ENCODE measurements around the gene PDGFC. TPM values are rescaled to one million over a fixed set of nuclear protein-coding genes. Genes with fewer than 3 reads are reported as not detected.

The PDGFC gene
- total and polyA plus RNA-seq, 2 of the 8 experiments (the other 6 are each of a cell fraction or from before 2014, with no cell fraction given): 0.65 to 2.7 TPM

- WGBS, 2 experiments (ENCODE audit: extremely low coverage in 1 of 2, insufficient coverage in 1 of 2, insufficient read length in 1 of 2, insufficient replicate concordance in 2 of 2, low coverage in 1 of 2, low lambda C conversion rate in 2 of 2, missing lambda C conversion rate in 1 of 2): 87% methylated on average over 1 of the region's 1 CpG; no CpG with 5 or more reads in 1 of the 2 experiments
- ChIA-PET POLR2A (ENCODE audit: partially characterized antibody) (no interaction called here), CTCF (ENCODE audit: partially characterized antibody) (interaction anchor here (2.0 kb wide), 1 partner anchor 9 kb away, joined by 8 read pairs; no protein-coding TSS in a partner anchor)
- no peak overlapping the region for H3K14ac ChIP-seq (ENCODE audit: insufficient read length)
- no peaks in the 10 kb centered on the region for H3K9me3 ChIP-seq (ENCODE audit: insufficient read depth in 2 of 2, low read depth in 1 of 2, low read length in 1 of 2)
- no peak overlapping the region for H3K4ac ChIP-seq (replicated peaks; ENCODE audit: insufficient read length, low read depth, low read length)
- H2BK5ac ChIP-seq (ENCODE audit: low read depth, low read length): no peak overlapping the region
- no peak for DNase-seq (ENCODE audit: low read depth in 1 of 2, low spot score in 2 of 2)
- H2BK15ac ChIP-seq (ENCODE audit: low read length): no peak overlapping the region
- H3K18ac ChIP-seq (ENCODE audit: extremely low read depth, low read length): no peak overlapping the region
- no peaks in the 10 kb centered on the region for H3K36me3 ChIP-seq (ENCODE audit: control insufficient read depth in 2 of 4, insufficient read depth in 4 of 4, low read length in 3 of 4)
- H3K56ac ChIP-seq (replicated peaks; ENCODE audit: insufficient read length, low read depth, low read length): no peak overlapping the region
- no peak overlapping the region for H2BK12ac ChIP-seq (ENCODE audit: low read depth, low read length)
- no peak overlapping the region for H3K9ac ChIP-seq (replicated peaks in 1 of 4; ENCODE audit: extremely low read depth in 1 of 4, low read depth in 3 of 4, low read length in 3 of 4)
- H3K27ac ChIP-seq (ENCODE audit: low read depth, low read length): no peak overlapping the region
- no peaks in the 10 kb centered on the region for H4K20me1 ChIP-seq (replicated peaks in 1 of 2; ENCODE audit: control insufficient read depth in 1 of 2, insufficient read depth in 2 of 2, low read length in 2 of 2)
- H3K4me3 ChIP-seq (ENCODE audit: extremely low read depth in 1 of 4, insufficient read depth in 2 of 4, low read depth in 3 of 4, low read length in 4 of 4): no peak overlapping the region
- FAIRE-seq: peak; percentile 24
- peaks cover 0 to 4% (median 0%) of the 10 kb centered on the region in 4 experiments; a peak in 2 of 7 replicates for H3K4me1 ChIP-seq (replicated peaks in 1 of 4; ENCODE audit: control insufficient read depth in 3 of 4, insufficient read depth in 4 of 4, low read length in 3 of 4)
- H2BK20ac ChIP-seq (ENCODE audit: low read length): no peak overlapping the region
- H3K27me3 ChIP-seq (replicated peaks in 1 of 4; ENCODE audit: control insufficient read depth in 3 of 4, extremely low read depth in 1 of 4, insufficient read depth in 3 of 4, low read length in 3 of 4): peaks cover 0 to 1% (median 0%) of the 10 kb centered on the region in 4 experiments; a peak in 1 of 7 replicates
- H3K23ac ChIP-seq (ENCODE audit: insufficient read length): no peak overlapping the region
- H4K5ac ChIP-seq (ENCODE audit: insufficient read length, low read depth, low read length): no peak overlapping the region
- H2BK120ac ChIP-seq (replicated peaks; ENCODE audit: low read depth, low read length): no peak overlapping the region
- H3K23me2 ChIP-seq (ENCODE audit: low read depth, low read length): no peaks in the 10 kb centered on the region
- H3K79me1 ChIP-seq (ENCODE audit: low read depth, low read length): no peaks in the 10 kb centered on the region
- H3K4me2 ChIP-seq (ENCODE audit: insufficient read depth in 1 of 2, low read depth in 2 of 2, low read length in 2 of 2): no peak overlapping the region
- no peak overlapping the region for H4K8ac ChIP-seq (ENCODE audit: extremely low read depth, insufficient read depth, low read length)
- H3K79me2 ChIP-seq (ENCODE audit: control insufficient read depth in 1 of 2, insufficient read depth in 2 of 2, low read length in 2 of 2): no peaks in the 10 kb centered on the region
- H2AFZ ChIP-seq (ENCODE audit: low read length): no peak overlapping the region
- no peak overlapping the region for H2AK5ac ChIP-seq (ENCODE audit: low read depth, low read length)
- no peak overlapping the region for H4K91ac ChIP-seq (replicated peaks; ENCODE audit: insufficient read length, low read length)
- TF ChIP-seq TAF1 (IDR thresholded peaks at IDR 0.05; ENCODE audit: low read depth, low read length) (no peak), TBP (IDR thresholded peaks at IDR 0.05; ENCODE audit: low read depth, low read length) (no peak), BCL11A (IDR thresholded peaks at IDR 0.05; ENCODE audit: low read depth in 2 of 2, low read length in 2 of 2) (no peak), SIX5 (IDR thresholded peaks at IDR 0.05; ENCODE audit: low read depth, low read length) (no peak), YY1 (IDR thresholded peaks at IDR 0.05; ENCODE audit: low read depth, low read length) (no peak), ASH2L (IDR thresholded peaks at IDR 0.05; ENCODE audit: low read length) (no peak), RAD21 (IDR thresholded peaks at IDR 0.05 in 1 of 2, conservative IDR thresholded peaks at IDR 0.05 in 1 of 2; ENCODE audit: low read depth in 2 of 2, low read length in 2 of 2) (no peak), TAF7 (optimal IDR thresholded peaks at IDR 0.05; ENCODE audit: borderline replicate concordance, low read depth, low read length) (no peak), POLR2A (IDR thresholded peaks at IDR 0.05; ENCODE audit: control extremely low read depth in 1 of 2, low read depth in 2 of 2, low read length in 2 of 2) (no peak), E2F6 (IDR thresholded peaks at IDR 0.05) (no peak), ZNF274 (IDR thresholded peaks at IDR 0.05; ENCODE audit: borderline replicate concordance, extremely low read depth, low read length) (no peak), POU5F1 (IDR thresholded peaks at IDR 0.05; ENCODE audit: low read depth, low read length) (no peak)
- TF ChIP-seq, protein P1, sequence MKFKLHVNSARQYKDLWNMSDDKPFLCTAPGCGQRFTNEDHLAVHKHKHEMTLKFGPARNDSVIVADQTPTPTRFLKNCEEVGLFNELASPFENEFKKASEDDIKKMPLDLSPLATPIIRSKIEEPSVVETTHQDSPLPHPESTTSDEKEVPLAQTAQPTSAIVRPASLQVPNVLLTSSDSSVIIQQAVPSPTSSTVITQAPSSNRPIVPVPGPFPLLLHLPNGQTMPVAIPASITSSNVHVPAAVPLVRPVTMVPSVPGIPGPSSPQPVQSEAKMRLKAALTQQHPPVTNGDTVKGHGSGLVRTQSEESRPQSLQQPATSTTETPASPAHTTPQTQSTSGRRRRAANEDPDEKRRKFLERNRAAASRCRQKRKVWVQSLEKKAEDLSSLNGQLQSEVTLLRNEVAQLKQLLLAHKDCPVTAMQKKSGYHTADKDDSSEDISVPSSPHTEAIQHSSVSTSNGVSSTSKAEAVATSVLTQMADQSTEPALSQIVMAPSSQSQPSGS (IDR thresholded peaks at IDR 0.05; ENCODE audit: low read length): no peak
Measured at GRCh38 chr4:156790866-156791265, 180.7 kb downstream of the PDGFC start.
